ENCODE measurements around the gene CNGA4.

- TF ChIP-seq CTCF (conservative IDR thresholded peaks at IDR 0.05; ENCODE audit: low read length), result no peak
- TF ChIP-seq EZH2phosphoT487 (IDR thresholded peaks at IDR 0.05; ENCODE audit: borderline replicate concordance), result no peak
Measured at GRCh38 chr11:6196396-6196795, 42.5 kb upstream of the CNGA4 start.
